HG02973 (cell line): ENCODE data around the gene SLC17A1.

ENCODE experiments used
- ATAC-seq: cut with Tn5 transposase; IDR thresholded peaks from one replicate; pipeline ENCODE4 v1.9.1; 2021; ENCODE audit warnings: moderate library complexity; ENCODE audit not compliant: unreplicated experiment

SLC17A1 gene

GRCh38 chr6:25832670-25833069 is 818 bp upstream of the SLC17A1 start:
- ATAC-seq, result no peak

- no peak for ATAC-seq
Measured at GRCh38 chr6:25832307-25832662, 433 bp upstream of the SLC17A1 start.

GRCh38 chr6:25830458-25830857 is 1.4 kb downstream of the SLC17A1 start:
- no peak for ATAC-seq

GRCh38 chr6:25829375-25829774 is 2.5 kb downstream of the SLC17A1 start:
- no peak for ATAC-seq

GRCh38 chr6:25821341-25821740 is 10.5 kb downstream of the SLC17A1 start:
- no peak for ATAC-seq

- ATAC-seq, result no peak
Measured at GRCh38 chr6:25816252-25816651, 15.6 kb downstream of the SLC17A1 start.

GRCh38 chr6:25815194-25815593 is 16.7 kb downstream of the SLC17A1 start:
- no peak for ATAC-seq

- ATAC-seq, result no peak
Measured at GRCh38 chr6:25804804-25805203, 27.0 kb downstream of the SLC17A1 start.

GRCh38 chr6:25801436-25801835 is 30.4 kb downstream of the SLC17A1 start:
- ATAC-seq, result no peak

- ATAC-seq, result no peak
Measured at GRCh38 chr6:25794784-25795183, 37.1 kb downstream of the SLC17A1 start.

- ATAC-seq, result no peak
Measured at GRCh38 chr6:25793970-25794369, 37.9 kb downstream of the SLC17A1 start.

GRCh38 chr6:25792016-25792415 is 39.8 kb downstream of the SLC17A1 start:
- no peak for ATAC-seq

GRCh38 chr6:25789475-25789874 is 42.4 kb downstream of the SLC17A1 start:
- ATAC-seq, result no peak

- no peak for ATAC-seq
Measured at GRCh38 chr6:25788305-25788922, 43.4 kb downstream of the SLC17A1 start.

- no peak for ATAC-seq
Measured at GRCh38 chr6:25787428-25787827, 44.4 kb downstream of the SLC17A1 start.

- ATAC-seq, result no peak
Measured at GRCh38 chr6:25781134-25781533, 50.7 kb downstream of the SLC17A1 start.

GRCh38 chr6:25777856-25778649 is 53.8 kb downstream of the SLC17A1 start:
- ATAC-seq, result no peak

- ATAC-seq, result no peak
Measured at GRCh38 chr6:25777031-25777430, 54.8 kb downstream of the SLC17A1 start.

GRCh38 chr6:25774120-25774715 is 57.6 kb downstream of the SLC17A1 start:
- ATAC-seq, result no peak

GRCh38 chr6:25769983-25770382 is 61.9 kb downstream of the SLC17A1 start:
- no peak for ATAC-seq

- no peak for ATAC-seq
Measured at GRCh38 chr6:25768566-25768965, 63.3 kb downstream of the SLC17A1 start.

GRCh38 chr6:25764611-25765010 is 67.2 kb downstream of the SLC17A1 start:
- no peak for ATAC-seq
